Measurements from ENCODE around the gene ZNF496. TPM values are rescaled to one million over a fixed set of nuclear protein-coding genes. Genes with fewer than 3 reads are reported as not detected.

The ZNF496 gene
- total RNA-seq, 2 donors from 2014 or later: 63.5 to 65.6 TPM

DNA sequence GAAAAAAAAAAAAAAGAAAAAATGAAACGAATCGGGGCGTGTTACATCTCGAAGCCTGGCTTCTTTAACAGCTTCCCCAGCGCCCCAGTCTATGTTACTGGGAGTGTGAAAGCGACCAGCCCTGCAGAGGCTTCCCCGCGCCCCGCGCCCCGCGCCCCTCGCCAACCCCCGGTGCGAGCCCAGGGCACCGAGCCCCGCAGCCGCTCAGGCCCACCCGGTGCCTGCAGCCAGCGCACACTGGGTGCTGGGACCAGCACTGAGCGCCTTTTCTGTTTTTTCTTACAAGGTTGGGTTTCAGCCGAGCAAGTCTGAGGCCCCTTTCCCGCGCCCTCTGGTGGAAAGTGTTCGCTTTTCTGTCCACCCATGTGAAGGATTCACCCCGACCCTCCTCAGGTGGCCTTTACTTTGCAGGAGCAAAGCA is 42.1 kb upstream of the ZNF496 start:
- Histone ChIP-seq H3K36me3 (ENCODE audit: control insufficient read depth, insufficient read depth, low read length) (no peaks in the 10 kb centered on the region), H3K4me3 (ENCODE audit: low read length) (no peak overlapping the region), H3K9ac (ENCODE audit: extremely low read depth, low read length, poor library complexity, severe bottlenecking) (no peak overlapping the region), H3K27ac (ENCODE audit: low read depth, low read length) (no peak overlapping the region), H3K4me1 (ENCODE audit: control insufficient read depth, insufficient read depth, low read length) (peaks cover 10% of the 10 kb centered on the region), H3K27me3 (ENCODE audit: control insufficient read depth, insufficient read depth, low read length, poor library complexity, severe bottlenecking) (no peaks in the 10 kb centered on the region), H3K9me3 (ENCODE audit: control insufficient read depth, low read length) (no peaks in the 10 kb centered on the region)
- peak; percentile 78 for DNase-seq
- Mint-ChIP-seq H3K4me1 (peaks cover 34% of the 10 kb centered on the region), H3K9me3 (peaks cover 7% of the 10 kb centered on the region), H3K27me3 (ENCODE audit: insufficient read depth) (peaks cover 10% of the 10 kb centered on the region), H3K36me3 (ENCODE audit: low read depth) (peaks cover 6% of the 10 kb centered on the region), H3K4me3 (no peak overlapping the region), H3K27ac (no peak overlapping the region)
- TF ChIP-seq, protein P1, sequence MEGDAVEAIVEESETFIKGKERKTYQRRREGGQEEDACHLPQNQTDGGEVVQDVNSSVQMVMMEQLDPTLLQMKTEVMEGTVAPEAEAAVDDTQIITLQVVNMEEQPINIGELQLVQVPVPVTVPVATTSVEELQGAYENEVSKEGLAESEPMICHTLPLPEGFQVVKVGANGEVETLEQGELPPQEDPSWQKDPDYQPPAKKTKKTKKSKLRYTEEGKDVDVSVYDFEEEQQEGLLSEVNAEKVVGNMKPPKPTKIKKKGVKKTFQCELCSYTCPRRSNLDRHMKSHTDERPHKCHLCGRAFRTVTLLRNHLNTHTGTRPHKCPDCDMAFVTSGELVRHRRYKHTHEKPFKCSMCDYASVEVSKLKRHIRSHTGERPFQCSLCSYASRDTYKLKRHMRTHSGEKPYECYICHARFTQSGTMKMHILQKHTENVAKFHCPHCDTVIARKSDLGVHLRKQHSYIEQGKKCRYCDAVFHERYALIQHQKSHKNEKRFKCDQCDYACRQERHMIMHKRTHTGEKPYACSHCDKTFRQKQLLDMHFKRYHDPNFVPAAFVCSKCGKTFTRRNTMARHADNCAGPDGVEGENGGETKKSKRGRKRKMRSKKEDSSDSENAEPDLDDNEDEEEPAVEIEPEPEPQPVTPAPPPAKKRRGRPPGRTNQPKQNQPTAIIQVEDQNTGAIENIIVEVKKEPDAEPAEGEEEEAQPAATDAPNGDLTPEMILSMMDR (conservative IDR thresholded peaks at IDR 0.05): peak; percentile 84
- 81 to 85% methylated on average over 11 to 26 of the region's 26 CpGs for WGBS, 2 experiments (ENCODE audit: insufficient coverage in 1 of 2, insufficient read length in 1 of 2)

DNA sequence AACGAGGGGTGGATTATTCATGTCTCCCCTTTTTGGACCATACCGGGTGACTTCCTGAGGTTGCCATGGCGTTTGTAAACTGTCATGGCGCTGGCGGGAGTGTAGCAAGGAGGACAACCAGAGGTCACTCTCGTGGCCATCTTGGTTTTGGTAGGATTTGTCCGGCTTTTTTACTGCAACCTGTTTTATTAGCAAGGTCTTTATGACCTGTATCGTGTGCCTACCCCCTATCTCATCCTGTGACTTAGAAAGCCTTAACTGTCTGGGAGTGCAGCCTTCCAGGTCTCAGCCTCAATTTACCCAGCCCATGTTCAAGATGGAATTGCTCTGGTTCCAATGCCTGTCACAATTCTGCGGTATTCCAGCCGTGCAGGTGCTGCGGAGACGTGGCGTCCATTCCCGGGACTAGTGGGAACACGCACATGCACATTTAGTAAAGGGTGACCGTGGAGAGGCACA is 40.2 kb upstream of the ZNF496 start:
- H3K27ac Mint-ChIP-seq: no peak overlapping the region

GRCh38 chr1:247370786-247371732 is 39.4 kb upstream of the ZNF496 start:
- Histone ChIP-seq H3K36me3 (ENCODE audit: control insufficient read depth, insufficient read depth, low read length) (no peaks in the 10 kb centered on the region), H3K27ac (ENCODE audit: low read depth, low read length) (no peak overlapping the region), H3K4me3 (ENCODE audit: low read length) (no peak overlapping the region), H3K9me3 (ENCODE audit: control insufficient read depth, low read length) (peaks cover 5% of the 10 kb centered on the region), H3K4me1 (ENCODE audit: control insufficient read depth, insufficient read depth, low read length) (no peaks in the 10 kb centered on the region), H3K9ac (ENCODE audit: extremely low read depth, low read length, poor library complexity, severe bottlenecking) (no peak overlapping the region), H3K27me3 (ENCODE audit: control insufficient read depth, insufficient read depth, low read length, poor library complexity, severe bottlenecking) (no peaks in the 10 kb centered on the region)
- Mint-ChIP-seq H3K27ac (peak overlapping the region; percentile 17), H3K4me3 (no peak overlapping the region), H3K9me3 (peaks cover 21% of the 10 kb centered on the region), H3K4me1 (peaks cover 13% of the 10 kb centered on the region), H3K27me3 (ENCODE audit: insufficient read depth) (peaks cover 12% of the 10 kb centered on the region), H3K36me3 (ENCODE audit: low read depth) (peaks cover 3% of the 10 kb centered on the region)
- TF ChIP-seq, protein P1 (conservative IDR thresholded peaks at IDR 0.05): no peak
- 80 to 83% methylated on average over 9 to 16 of the region's 16 CpGs for WGBS, 2 experiments (ENCODE audit: insufficient coverage in 1 of 2, insufficient read length in 1 of 2)
- no peak for DNase-seq

More for the DNA sequence above, 40.2 kb upstream of the ZNF496 start:
- H3K27me3 Mint-ChIP-seq (ENCODE audit: insufficient read depth): peaks cover 12% of the 10 kb centered on the region
- H3K27ac ChIP-seq (ENCODE audit: low read depth, low read length): no peak overlapping the region
- no peak for DNase-seq
- no peak overlapping the region for H3K9ac ChIP-seq (ENCODE audit: extremely low read depth, low read length, poor library complexity, severe bottlenecking)
- peaks cover 3% of the 10 kb centered on the region for H3K36me3 Mint-ChIP-seq (ENCODE audit: low read depth)
- H3K4me1 ChIP-seq (ENCODE audit: control insufficient read depth, insufficient read depth, low read length): no peaks in the 10 kb centered on the region
- no peaks in the 10 kb centered on the region for H3K27me3 ChIP-seq (ENCODE audit: control insufficient read depth, insufficient read depth, low read length, poor library complexity, severe bottlenecking)
- TF ChIP-seq, protein P1 (conservative IDR thresholded peaks at IDR 0.05): no peak
- no peak overlapping the region for H3K4me3 Mint-ChIP-seq
- no peaks in the 10 kb centered on the region for H3K9me3 ChIP-seq (ENCODE audit: control insufficient read depth, low read length)
- no peak overlapping the region for H3K4me3 ChIP-seq (ENCODE audit: low read length)
- peaks cover 14% of the 10 kb centered on the region for H3K9me3 Mint-ChIP-seq
- 94 to 96% methylated on average over 16 of the region's 16 CpGs for WGBS, 2 experiments (ENCODE audit: insufficient coverage in 1 of 2, insufficient read length in 1 of 2)
- H3K36me3 ChIP-seq (ENCODE audit: control insufficient read depth, insufficient read depth, low read length): no peaks in the 10 kb centered on the region
- H3K4me1 Mint-ChIP-seq: peaks cover 17% of the 10 kb centered on the region

Data from endodermal cell (in vitro differentiated cells).